Stimulated activated CD4-positive, alpha-beta T cell treated with anti-CD3 and anti-CD28 coated beads, Interleukin-12 subunit alpha, Interleukin-12 subunit beta, amount 100 ng/mL, for 4 hours (primary cell): ENCODE results near the gene FHIT.

Experiments
- DNase-seq: peaks from one replicate; pipeline ENCODE4 v3.0.0-alpha.2; 2020

The FHIT gene

GRCh38 chr3:60015032-60015705 is 1236.1 kb downstream of the FHIT start:
- no peak for DNase-seq

GRCh38 chr3:60013241-60013640 is 1238.0 kb downstream of the FHIT start:
- no peak for DNase-seq

- DNase-seq = no peak
Observed at GRCh38 chr3:60011218-60011617, 1240.0 kb downstream of the FHIT start.

DNA sequence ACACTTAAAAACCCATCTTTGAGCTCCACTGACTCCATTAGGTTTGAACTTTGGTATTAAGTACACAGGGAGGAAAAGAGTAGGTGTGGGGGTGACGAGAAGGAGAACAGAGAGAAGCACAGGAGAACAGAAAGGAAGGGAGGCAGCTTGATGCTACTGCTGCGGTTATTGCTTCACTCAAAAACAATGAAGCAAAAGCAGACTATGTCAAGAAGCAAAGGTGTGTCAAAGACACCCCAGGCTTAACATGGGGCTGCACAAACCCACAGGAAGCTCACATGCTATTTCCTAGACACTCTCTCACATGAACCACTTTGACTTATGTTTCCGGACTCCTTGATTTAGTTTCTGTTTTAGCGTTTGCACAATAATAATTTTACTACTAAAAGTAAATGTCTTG is 1240.5 kb downstream of the FHIT start:
- peak; percentile 10 for DNase-seq

DNA sequence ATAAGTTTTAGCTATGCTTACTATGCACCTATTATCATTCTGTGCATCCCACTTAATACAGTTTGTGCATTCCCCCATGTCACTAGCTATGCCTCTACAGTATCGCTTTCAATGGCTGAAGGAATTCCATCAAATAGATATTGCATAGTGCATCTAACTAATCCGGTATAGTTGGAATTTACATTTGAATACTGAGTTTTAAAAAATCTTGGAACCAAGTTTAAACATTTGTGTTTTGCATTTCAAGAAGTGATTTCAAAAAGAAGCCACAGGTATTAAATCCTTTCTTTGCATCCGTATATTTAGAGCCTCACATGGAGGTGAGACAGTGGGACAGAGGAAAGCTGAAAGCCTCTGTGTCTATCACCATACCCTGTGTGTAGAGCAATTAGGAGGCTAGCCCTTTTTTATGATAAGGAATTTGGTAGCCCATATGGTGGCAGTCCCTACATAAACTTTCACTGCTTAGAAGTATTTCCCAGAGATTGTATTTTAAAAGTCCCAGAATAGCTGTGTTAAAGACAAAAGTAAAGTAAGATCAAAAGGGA is 1241.2 kb downstream of the FHIT start:
- no peak for DNase-seq

DNA sequence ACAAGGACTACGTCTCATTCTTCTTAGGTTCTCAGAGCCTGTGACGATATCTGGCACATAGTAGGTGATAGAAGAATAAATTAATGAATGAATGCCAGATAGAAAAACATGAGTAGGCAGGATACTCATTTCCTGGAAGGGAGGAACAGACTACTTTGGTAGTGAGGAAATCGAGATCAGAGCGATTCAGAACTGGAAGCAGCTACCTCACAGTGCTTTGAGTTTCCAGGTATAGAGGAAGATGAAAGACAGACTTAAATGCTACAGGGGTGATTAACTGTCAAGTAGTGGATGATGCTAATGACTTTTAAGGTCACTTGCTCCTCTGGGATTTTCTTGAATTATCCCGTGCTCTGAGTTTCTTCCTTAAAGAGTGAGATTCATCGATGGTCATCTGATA is 1249.9 kb downstream of the FHIT start:
- DNase-seq = no peak

GRCh38 chr3:60000311-60001105 is 1250.7 kb downstream of the FHIT start:
- no peak for DNase-seq

- no peak for DNase-seq
Observed at GRCh38 chr3:59998058-59998457, 1253.2 kb downstream of the FHIT start.

GRCh38 chr3:59997583-59997982 is 1253.7 kb downstream of the FHIT start:
- DNase-seq = no peak

DNA sequence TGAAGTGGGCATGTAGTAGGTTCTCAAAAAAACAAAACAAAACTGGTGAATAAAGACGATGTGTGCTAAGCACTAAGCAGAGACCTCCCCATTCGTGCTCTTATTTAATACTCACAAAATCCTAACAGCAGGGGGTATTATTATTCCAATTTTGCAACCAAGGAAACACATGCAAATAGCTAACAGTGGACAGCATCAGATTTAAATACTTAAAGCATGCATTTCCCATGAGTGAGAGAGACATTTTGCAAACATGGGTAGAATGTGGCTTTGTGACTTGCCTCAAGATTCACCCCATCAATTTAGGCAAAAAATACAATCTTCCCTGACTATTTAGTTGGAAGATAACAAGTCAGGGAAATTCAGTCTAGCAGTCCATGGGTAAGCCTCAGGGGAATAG is 1255.2 kb downstream of the FHIT start:
- no peak for DNase-seq

GRCh38 chr3:59995563-59995962 is 1255.7 kb downstream of the FHIT start:
- DNase-seq = no peak

GRCh38 chr3:59994732-59995304 is 1256.4 kb downstream of the FHIT start:
- DNase-seq = no peak

GRCh38 chr3:59992578-59992977 is 1258.7 kb downstream of the FHIT start:
- no peak for DNase-seq

GRCh38 chr3:59990915-59991314 is 1260.3 kb downstream of the FHIT start:
- DNase-seq = no peak

- no peak for DNase-seq
Observed at GRCh38 chr3:59982510-59982909, 1268.7 kb downstream of the FHIT start.

GRCh38 chr3:59981377-59981776 is 1269.9 kb downstream of the FHIT start:
- no peak for DNase-seq

DNA sequence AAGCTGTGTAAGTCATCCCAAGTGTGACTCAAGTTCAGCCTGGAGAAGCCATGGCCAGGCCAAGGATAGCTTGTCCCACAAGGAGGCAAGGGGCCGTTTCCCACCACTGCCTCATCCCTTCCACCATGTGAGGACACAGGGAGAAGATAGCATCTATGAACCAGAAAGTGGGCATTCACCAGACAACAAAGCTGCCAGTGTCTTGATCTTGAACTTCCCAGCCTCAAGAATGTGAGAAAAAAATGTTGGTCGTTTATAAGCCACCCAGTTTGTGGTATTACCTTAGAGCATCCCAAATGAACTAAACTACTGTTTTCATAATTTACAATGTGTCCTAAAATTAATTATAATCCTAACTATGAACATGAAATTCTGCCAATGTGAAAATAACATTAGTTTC is 1270.7 kb downstream of the FHIT start:
- no peak for DNase-seq

DNA sequence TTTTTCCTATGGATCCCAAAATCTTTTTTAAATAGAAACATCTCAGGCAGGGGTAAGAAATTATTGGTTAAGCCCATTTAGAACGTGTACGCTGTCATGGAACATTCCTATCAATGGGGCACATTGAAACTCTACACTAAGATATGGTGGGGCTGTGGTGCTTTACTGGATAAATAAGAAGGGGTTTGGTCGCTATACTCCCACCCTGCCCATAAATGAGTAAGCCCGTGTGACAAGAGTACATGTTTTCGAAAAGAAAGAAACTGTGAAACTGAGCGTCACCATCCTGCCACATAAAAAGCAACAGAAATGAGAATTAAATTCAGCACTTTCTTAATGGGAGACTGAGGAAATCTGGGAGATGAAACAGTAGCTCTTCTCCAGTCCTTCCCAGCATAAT is 1271.7 kb downstream of the FHIT start:
- DNase-seq = no peak

DNA sequence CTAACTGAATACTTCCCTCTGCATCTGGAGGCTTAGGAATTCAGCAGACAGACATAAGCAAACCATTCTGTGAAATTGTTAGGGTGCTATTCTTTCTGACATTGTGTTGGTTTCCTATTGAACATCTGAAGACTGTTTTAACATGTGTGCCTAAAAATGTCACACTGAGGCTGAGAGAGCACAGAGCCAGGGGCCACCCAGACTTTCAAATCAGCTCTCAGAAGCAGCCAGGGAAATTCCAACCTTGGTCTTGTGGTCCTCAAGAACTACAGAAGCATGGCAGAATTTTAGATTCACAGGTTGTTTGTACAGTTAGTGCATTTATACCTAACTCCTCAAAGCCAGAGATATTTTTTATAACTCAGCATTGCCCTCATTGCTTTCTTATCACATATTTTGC is 1272.3 kb downstream of the FHIT start:
- no peak for DNase-seq

DNA sequence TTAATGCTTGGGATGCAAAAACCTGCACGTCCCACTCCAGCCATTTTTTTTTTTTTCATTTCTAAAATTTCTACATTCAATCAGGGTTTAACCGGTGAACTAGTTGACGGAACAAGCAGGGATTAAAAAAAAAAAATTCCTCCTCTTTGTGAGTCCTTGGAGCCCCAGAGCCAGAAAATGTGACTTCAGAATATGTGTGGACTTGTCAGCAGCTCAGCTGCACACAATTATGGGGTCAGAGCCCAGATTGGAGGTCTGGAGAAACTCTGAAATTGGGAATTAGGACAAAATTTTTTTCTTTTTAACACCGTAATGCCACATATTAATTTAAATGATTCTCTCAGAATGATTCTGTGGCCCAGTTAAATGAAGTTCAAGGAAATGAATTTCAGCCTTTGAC is 1280.5 kb downstream of the FHIT start:
- no peak for DNase-seq

GRCh38 chr3:59970376-59970775 is 1280.9 kb downstream of the FHIT start:
- no peak for DNase-seq

DNA sequence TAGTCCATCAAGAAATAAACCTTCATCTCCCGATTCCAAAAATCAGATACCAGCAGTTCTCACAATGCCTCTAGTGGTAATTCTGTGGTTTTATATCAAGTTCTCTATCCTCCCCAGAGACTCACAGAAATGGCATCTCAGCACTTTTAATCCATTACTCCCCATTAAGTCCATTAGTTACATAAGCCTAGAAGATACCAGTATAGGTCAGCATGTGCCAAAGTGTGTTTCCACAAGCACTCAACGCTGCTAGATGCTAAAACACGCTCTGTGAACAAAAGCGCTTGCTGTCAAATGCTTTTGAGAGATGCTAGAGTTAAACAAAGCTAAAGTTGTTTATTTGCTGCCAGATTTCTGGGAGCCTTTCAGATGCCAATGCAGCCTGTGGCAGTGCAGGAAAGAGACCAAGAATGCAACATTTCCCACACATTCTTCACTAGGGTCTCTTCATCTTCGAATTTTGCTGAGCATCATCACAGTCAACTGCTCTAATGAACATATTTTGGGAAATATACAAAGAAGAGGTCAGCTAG is 1282.7 kb downstream of the FHIT start:
- DNase-seq = no peak

- no peak for DNase-seq
Observed at GRCh38 chr3:59963676-59964075, 1287.6 kb downstream of the FHIT start.

- DNase-seq = no peak
Observed at GRCh38 chr3:59957150-59957549, 1294.1 kb downstream of the FHIT start.
